GM18861 (cell line): ENCODE data around the gene ULK2.
"Not testable (repeated sequence)": the region's sequence is repeated elsewhere in the genome, so short reads cannot be mapped to it uniquely, and the experiment has no call there.

ENCODE experiments used
- ATAC-seq: cut with Tn5 transposase; IDR thresholded peaks from one replicate; pipeline ENCODE4 v1.9.1; 2021; ENCODE audit not compliant: unreplicated experiment

The ULK2 gene

GRCh38 chr17:19867329-19868078 lies at the start of gene ULK2:
Gene ULK2 (minus strand): TSS chr17:19867936. CDS start chr17:19867417, 519 bp downstream.
- no peak for ATAC-seq

DNA sequence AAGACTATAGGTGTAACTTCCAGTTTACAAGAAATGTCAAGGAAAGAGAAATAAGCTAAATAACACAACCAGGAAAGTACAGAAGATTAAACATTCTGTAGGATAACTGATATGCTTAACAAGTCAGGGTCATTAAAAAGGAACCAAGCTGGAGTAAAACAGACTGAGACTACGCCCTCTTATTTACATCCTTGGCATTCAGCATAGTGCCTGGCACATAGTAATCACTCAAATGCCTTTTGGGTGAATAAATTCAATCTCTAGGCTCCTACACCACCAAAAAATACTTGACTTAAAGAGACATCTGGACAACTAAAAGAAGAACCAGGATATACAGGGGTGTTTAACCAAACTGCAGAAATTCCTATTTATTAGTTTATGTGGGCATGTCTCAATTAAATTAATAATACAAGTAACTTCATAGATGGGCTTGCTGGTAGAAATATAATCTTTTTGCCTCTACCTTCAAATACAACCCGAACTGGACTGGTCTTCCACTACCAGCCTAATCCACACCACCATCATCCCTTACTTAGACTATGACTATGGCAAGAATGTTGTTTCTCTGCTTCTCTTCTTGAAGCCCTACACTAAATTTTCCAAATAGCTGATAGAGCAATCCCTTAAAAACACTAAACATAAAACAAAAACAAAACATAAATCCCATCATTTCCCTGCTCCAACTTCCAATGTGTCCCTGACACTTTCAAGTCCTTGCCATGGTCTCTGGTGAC lies 47.7 kb upstream of the ULK2 start:
- ATAC-seq: no peak

DNA sequence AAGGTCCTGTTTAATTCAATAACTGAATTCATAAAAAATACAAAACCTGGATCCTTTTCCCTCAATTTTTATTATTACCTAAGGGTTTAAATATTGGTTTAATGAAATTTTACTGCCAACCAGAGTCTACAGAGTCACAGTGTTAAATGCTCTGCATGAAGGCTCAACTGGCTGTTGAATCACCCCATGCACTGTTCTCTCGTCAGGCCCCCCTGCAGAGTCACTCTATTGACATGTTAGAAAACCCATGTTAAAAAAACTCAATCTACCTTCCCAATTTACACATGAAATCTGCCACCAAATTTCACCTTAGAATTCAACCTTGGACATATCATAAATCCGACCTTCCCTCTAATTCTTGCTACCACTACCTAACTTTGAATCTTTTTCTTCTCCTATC lies 43.3 kb upstream of the ULK2 start:
- ATAC-seq: no peak

- no peak for ATAC-seq
Observed at GRCh38 chr17:19909139-19909538, 41.4 kb upstream of the ULK2 start.

DNA sequence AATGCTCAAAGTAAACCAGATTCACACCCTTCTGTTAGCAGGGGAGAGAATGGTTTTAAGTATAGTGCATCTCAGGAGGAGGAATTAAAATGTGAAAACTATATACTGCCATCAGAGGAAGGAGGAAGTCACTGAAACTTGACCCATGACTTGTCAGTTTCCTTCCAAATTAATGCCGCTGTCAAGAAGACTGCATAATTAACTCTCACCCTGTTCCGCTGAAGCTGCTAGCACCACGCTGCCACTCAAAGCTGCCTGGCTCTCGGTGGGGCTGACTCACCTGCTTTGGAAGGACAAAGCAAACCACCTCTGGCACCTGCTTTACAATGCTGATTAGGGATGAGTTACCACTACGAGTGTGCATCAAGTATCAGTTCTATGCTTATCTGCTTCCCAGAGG lies 37.8 kb upstream of the ULK2 start:
- no peak for ATAC-seq

GRCh38 chr17:19904924-19905323 lies 37.2 kb upstream of the ULK2 start:
- ATAC-seq: no peak

- no peak for ATAC-seq
Observed at GRCh38 chr17:19904412-19904811, 36.7 kb upstream of the ULK2 start.

GRCh38 chr17:19900809-19901208 lies 33.1 kb upstream of the ULK2 start:
- no peak for ATAC-seq

DNA sequence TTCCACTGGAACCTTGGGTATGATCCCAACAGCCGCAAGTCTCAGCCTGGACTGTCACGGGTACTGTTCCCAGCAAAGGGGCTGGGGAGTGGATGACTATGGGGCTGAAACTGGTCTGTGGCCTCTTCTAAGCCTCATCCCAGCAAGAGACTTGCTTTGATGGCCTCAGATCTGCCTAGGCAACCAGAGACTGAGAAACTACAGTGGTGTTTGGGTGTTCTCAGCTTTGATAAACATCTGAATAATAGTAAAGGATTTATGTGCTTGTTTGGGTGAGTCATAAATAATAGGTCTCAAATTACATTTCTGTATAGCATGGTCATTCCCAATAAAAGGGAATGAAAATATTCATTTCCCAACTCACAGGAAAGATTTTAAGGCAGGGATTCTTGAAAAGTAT lies 30.2 kb upstream of the ULK2 start:
- no peak for ATAC-seq

GRCh38 chr17:19897090-19897837 lies 29.5 kb upstream of the ULK2 start:
- no peak for ATAC-seq

GRCh38 chr17:19896679-19897078 lies 28.9 kb upstream of the ULK2 start:
- no peak for ATAC-seq

DNA sequence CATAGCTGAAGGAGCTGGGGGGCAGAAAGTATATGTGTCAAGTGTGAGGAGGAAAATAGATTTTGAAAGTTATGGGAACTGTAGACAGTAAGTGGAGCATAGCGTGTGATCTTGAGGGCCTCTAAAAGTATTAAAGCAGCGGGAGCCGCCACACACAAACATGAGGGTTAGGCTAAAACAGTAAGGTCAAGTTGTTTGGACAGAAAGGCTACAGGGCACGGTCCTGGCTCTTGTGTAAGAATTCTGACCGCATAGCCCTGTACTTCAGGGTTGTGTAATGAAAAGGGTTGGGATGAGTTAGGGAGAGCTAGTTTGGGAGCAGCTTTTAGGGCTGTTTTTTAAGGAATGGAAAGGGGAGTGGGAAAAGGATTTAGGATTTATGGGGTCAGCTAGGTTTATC lies 22.8 kb upstream of the ULK2 start:
- not testable (repeated sequence) for ATAC-seq

GRCh38 chr17:19890001-19890400 lies 22.3 kb upstream of the ULK2 start:
- not testable (repeated sequence) for ATAC-seq

- no peak for ATAC-seq
Observed at GRCh38 chr17:19886116-19886515, 18.4 kb upstream of the ULK2 start.

DNA sequence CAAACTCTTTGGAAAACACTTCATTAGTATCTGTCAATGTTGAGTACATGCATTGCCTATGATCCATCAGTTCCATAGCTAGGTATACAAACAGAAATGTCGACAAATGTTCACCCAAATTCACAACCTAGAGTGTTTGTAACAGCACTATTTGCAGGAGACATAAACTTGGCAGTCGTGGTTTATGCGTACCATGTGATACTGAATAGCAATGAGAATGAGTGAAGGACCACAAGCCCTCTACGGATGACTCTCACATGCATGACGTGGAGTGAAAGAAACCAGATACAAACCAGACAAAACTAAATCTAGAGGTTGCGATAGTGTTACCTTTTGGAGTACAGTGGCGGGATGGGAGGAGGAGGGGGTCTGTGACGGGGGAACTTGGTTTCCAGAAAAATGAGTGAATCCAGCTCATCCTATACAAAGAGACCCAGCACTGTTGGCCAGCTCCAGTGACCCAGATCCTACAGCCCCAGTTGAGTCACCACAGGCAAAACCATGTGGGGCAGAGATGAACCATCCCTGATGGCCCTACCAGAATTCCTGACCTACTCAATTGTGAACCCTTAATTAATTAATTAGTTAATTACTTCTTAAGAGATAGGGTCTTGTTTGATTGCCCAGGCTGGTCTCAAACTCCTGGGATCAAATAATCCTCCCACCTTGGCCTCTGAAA lies 15.9 kb upstream of the ULK2 start:
- ATAC-seq: no peak

DNA sequence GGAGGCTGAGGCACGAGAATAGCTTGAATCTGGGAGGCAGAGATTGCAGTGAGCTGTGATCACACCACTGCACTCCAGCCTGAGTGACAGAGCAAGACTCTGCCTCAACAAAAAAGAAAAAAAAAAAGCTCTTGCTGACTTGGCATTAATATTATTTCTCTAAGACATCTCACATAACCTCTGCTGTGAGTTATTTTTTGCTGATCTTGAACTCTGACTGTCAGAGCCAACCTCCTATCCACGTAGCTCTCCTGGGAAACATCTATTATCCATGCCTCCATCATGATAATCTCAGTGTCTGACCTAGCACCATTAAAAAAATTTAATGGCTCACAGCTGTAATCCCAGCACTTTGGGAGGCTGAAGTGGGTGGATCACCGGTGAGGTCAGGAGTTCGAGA lies 12.7 kb upstream of the ULK2 start:
- ATAC-seq: no peak

- ATAC-seq: no peak
Observed at GRCh38 chr17:19877364-19877945, 9.7 kb upstream of the ULK2 start.

- ATAC-seq: no peak
Observed at GRCh38 chr17:19876529-19877161, 8.9 kb upstream of the ULK2 start.

GRCh38 chr17:19874256-19874655 lies 6.5 kb upstream of the ULK2 start:
- ATAC-seq: no peak

GRCh38 chr17:19873346-19873745 lies 5.6 kb upstream of the ULK2 start:
- no peak for ATAC-seq

- no peak for ATAC-seq
Observed at GRCh38 chr17:19868079-19868395, 301 bp upstream of the ULK2 start.
